HepG2 (cell line): ENCODE data around the gene ANKRD55. TPM values are rescaled to one million over a fixed set of nuclear protein-coding genes. Genes with fewer than 3 reads are reported as not detected.

Experiments used
- ATF4 ChIP-seq, 2 experiments: fragments of 450-650 bp in 1 of 2; sonication (generic) in 1 of 2; formaldehyde crosslinking; IDR thresholded peaks; 2 replicates each; pipeline versions ENCODE4 v1.5.0 to v1.8.0; 2020 to 2022; ENCODE audit warnings: mild to moderate bottlenecking in 1 of 2, missing genetic modification reagents in 1 of 2
- BHLHE40 ChIP-seq: IDR thresholded peaks from 2 replicates; pipeline ENCODE4 v1.6.1; 2011; ENCODE audit warnings: low read length, improper control_type of control experiment
- CBX5 ChIP-seq: sonication (generic); formaldehyde crosslinking; IDR thresholded peaks from 2 replicates; pipeline ENCODE4 v1.4.0; 2020; ENCODE audit warnings: missing genetic modification reagents, borderline replicate concordance
- CEBPB ChIP-seq: IDR thresholded peaks from 2 replicates; pipeline ENCODE4 v1.6.1; 2011; ENCODE audit warnings: low read depth, low read length, improper control_type of control experiment, borderline replicate concordance
- CHCHD3 ChIP-seq: sonication (generic); formaldehyde crosslinking; IDR thresholded peaks from 2 replicates; pipeline ENCODE4 v1.8.0; 2022; ENCODE audit warnings: mild to moderate bottlenecking, missing genetic modification reagents, moderate library complexity
- EZH2 ChIP-seq: conservative IDR thresholded peaks from 2 replicates; pipeline ENCODE4 v1.6.1; 2012; ENCODE audit warnings: mild to moderate bottlenecking, low read depth, low read length, moderate library complexity
- FOXC1 ChIP-seq: sonication (generic); formaldehyde crosslinking; IDR thresholded peaks from 2 replicates; pipeline ENCODE4 v1.8.0; 2022; ENCODE audit warnings: mild to moderate bottlenecking, missing genetic modification reagents, borderline replicate concordance
- KDM3A ChIP-seq: IDR thresholded peaks from 2 replicates; pipeline ENCODE4 v1.6.1; 2018; ENCODE audit warnings: low read depth, missing compliant biosample characterization
- MLLT10 ChIP-seq: sonication (generic); formaldehyde crosslinking; IDR thresholded peaks from 2 replicates; pipeline ENCODE4 v1.4.0; 2020; ENCODE audit warnings: missing genetic modification reagents
- MXD4 ChIP-seq: IDR thresholded peaks from 2 replicates; pipeline ENCODE4 v1.6.1; 2016; ENCODE audit warnings: mild to moderate bottlenecking, missing biosample characterization, missing genetic modification reagents
- PLRG1 ChIP-seq: fragments of 450-650 bp; conservative IDR thresholded peaks from 2 replicates; pipeline ENCODE4 v1.6.1; 2016
- RELA ChIP-seq: sonication (generic); formaldehyde crosslinking; IDR thresholded peaks from 2 replicates; pipeline ENCODE4 v1.4.0; 2020; ENCODE audit warnings: missing genetic modification reagents
- TBL1XR1 ChIP-seq: fragments of 150-350 bp; IDR thresholded peaks from 2 replicates; pipeline ENCODE4 v1.6.1; 2014; ENCODE audit warnings: borderline replicate concordance, low read length; ENCODE audit not compliant: partially characterized antibody
- TEAD2 ChIP-seq: sonication (generic); formaldehyde crosslinking; IDR thresholded peaks from 2 replicates; pipeline ENCODE4 v1.9.0; 2021; ENCODE audit warnings: missing genetic modification reagents
- ZNF138 ChIP-seq: sonication (generic); formaldehyde crosslinking; IDR thresholded peaks from 2 replicates; pipeline ENCODE4 v1.5.0; 2020; ENCODE audit warnings: mild to moderate bottlenecking, low read depth, missing genetic modification reagents
- ZNF275 ChIP-seq: sonication (generic); formaldehyde crosslinking; IDR thresholded peaks from 2 replicates; pipeline ENCODE4 v1.8.0; 2022; ENCODE audit warnings: missing genetic modification reagents, mild to moderate bottlenecking, inconsistent platforms, borderline replicate concordance
- ZNF501 ChIP-seq: sonication (generic); formaldehyde crosslinking; IDR thresholded peaks from 2 replicates; pipeline ENCODE4 v1.5.1; 2020; ENCODE audit warnings: mild to moderate bottlenecking, moderate library complexity, missing genetic modification reagents
- ZNF619 ChIP-seq: sonication (generic); formaldehyde crosslinking; IDR thresholded peaks from 2 replicates; pipeline ENCODE4 v1.4.0; 2020; ENCODE audit warnings: mild to moderate bottlenecking, missing genetic modification reagents
- ZNF691 ChIP-seq: sonication (generic); formaldehyde crosslinking; IDR thresholded peaks from 2 replicates; pipeline ENCODE4 v1.4.0; 2020; ENCODE audit warnings: missing genetic modification reagents, low read depth, mild to moderate bottlenecking, borderline replicate concordance
- ZNF747 ChIP-seq: sonication (generic); formaldehyde crosslinking; IDR thresholded peaks from 2 replicates; pipeline ENCODE4 v1.8.1; 2023; ENCODE audit warnings: missing genetic modification reagents, mild to moderate bottlenecking, borderline replicate concordance
- ZNF775 ChIP-seq: sonication (generic); formaldehyde crosslinking; IDR thresholded peaks from 2 replicates; pipeline ENCODE4 v1.4.0; 2020; ENCODE audit warnings: missing genetic modification reagents, mild to moderate bottlenecking, moderate library complexity, borderline replicate concordance
- ZNF777 ChIP-seq: sonication (generic); formaldehyde crosslinking; IDR thresholded peaks from 2 replicates; pipeline ENCODE4 v1.4.0; 2020; ENCODE audit warnings: missing genetic modification reagents
- ZNF841 ChIP-seq: sonication (generic); formaldehyde crosslinking; IDR thresholded peaks from 2 replicates; pipeline ENCODE4 v1.8.1; 2023; ENCODE audit warnings: missing genetic modification reagents, borderline replicate concordance
- polyA plus RNA-seq, 8 experiments: library from polyadenylated mRNA; depleted of rRNA in 3 of 8; stranded (reverse) in 7 of 8; unstranded in 1 of 8; fragments of >200 nt; fragmentation: Illumina TruSeq in 4 of 8; extraction: Trizol in 4 of 8; gene quantifications; 2 replicates each; pipeline versions ENCODE4 v1.2.1 to v1.2.3, GENCODE V29; 2011 to 2016; ENCODE audit warnings: low read depth in 4 of 8, missing spikeins in 1 of 8, mixed read lengths in 1 of 8; ENCODE audit not compliant: insufficient read depth in 1 of 8
- total RNA-seq, 5 experiments: library from RNA; depleted of rRNA; stranded (reverse); fragments of >200 nt; fragmentation: Illumina TruSeq; extraction: Trizol; gene quantifications; 2 replicates each; pipeline ENCODE4 v1.2.3, GENCODE V29; 2016; ENCODE audit warnings: low read depth in 1 of 5
- TF ChIP-seq, protein P1 (sequence below): sonication (generic); formaldehyde crosslinking; IDR thresholded peaks from 2 replicates; pipeline ENCODE4 v1.5.0; 2020; ENCODE audit warnings: mild to moderate bottlenecking, missing genetic modification reagents
- TF ChIP-seq, protein P2 (sequence below): sonication (generic); formaldehyde crosslinking; IDR thresholded peaks from 2 replicates; pipeline ENCODE4 v1.9.0; 2022; ENCODE audit warnings: low read depth, missing genetic modification reagents

Gene ANKRD55
- total and polyA plus RNA-seq, 2 of the 13 experiments (the other 11 are each of a cell fraction or from before 2014, with no cell fraction given), result 0.11 to 0.28 TPM

- TF ChIP-seq, protein P1, sequence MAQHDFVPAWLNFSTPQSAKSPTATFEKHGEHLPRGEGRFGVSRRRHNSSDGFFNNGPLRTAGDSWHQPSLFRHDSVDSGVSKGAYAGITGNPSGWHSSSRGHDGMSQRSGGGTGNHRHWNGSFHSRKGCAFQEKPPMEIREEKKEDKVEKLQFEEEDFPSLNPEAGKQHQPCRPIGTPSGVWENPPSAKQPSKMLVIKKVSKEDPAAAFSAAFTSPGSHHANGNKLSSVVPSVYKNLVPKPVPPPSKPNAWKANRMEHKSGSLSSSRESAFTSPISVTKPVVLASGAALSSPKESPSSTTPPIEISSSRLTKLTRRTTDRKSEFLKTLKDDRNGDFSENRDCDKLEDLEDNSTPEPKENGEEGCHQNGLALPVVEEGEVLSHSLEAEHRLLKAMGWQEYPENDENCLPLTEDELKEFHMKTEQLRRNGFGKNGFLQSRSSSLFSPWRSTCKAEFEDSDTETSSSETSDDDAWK, result no peak
- TF ChIP-seq ZNF619 (CRISPR knock-in tag) (no peak), BHLHE40 (no peak), CBX5 (peak; percentile 90; the same call in 1 of the 2 replicates), MXD4 (CRISPR knock-in tag) (peak; percentile 75), ZNF775 (CRISPR knock-in tag) (no peak), TEAD2 (CRISPR knock-in tag) (no peak), ATF4 (CRISPR knock-in tag; IDR thresholded peaks at IDR 0.05) (peak in 1 of 2 experiments; percentile 92; a peak in 2 of 4 replicates), ZNF841 (CRISPR knock-in tag) (no peak), TBL1XR1 (no peak), ZNF138 (CRISPR knock-in tag) (no peak), KDM3A (CRISPR knock-in tag) (peak; percentile 74; the same call in 1 of the 2 replicates), PLRG1 (no peak), MLLT10 (CRISPR knock-in tag) (no peak), ZNF275 (no peak), ZNF747 (CRISPR knock-in tag) (no peak), CEBPB (peak; percentile 35; the same call in 1 of the 2 replicates), FOXC1 (peak; percentile 60; the same call in 1 of the 2 replicates), RELA (CRISPR knock-in tag) (no peak), CHCHD3 (CRISPR knock-in tag) (no peak), ZNF501 (peak; percentile 66), ZNF777 (CRISPR knock-in tag) (no peak), ZNF691 (CRISPR knock-in tag) (peak; percentile 56; the same call in 1 of the 2 replicates), EZH2 (no peak)
- TF ChIP-seq, protein P2, sequence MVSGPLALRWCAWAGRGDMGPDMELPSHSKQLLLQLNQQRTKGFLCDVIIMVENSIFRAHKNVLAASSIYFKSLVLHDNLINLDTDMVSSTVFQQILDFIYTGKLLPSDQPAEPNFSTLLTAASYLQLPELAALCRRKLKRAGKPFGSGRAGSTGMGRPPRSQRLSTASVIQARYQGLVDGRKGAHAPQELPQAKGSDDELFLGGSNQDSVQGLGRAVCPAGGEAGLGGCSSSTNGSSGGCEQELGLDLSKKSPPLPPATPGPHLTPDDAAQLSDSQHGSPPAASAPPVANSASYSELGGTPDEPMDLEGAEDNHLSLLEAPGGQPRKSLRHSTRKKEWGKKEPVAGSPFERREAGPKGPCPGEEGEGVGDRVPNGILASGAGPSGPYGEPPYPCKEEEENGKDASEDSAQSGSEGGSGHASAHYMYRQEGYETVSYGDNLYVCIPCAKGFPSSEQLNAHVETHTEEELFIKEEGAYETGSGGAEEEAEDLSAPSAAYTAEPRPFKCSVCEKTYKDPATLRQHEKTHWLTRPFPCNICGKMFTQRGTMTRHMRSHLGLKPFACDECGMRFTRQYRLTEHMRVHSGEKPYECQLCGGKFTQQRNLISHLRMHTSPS (CRISPR knock-in tag), result no peak; the same call in 1 of the 2 replicates
Measured at GRCh38 chr5:56123531-56124243, 109.4 kb downstream of the ANKRD55 start (continued).
